Hepatocyte (in vitro differentiated cells): Measurements from ENCODE around the gene ANKRD36B.
"Not testable (repeated sequence)": the region's sequence is repeated elsewhere in the genome, so short reads cannot be mapped to it uniquely, and the experiment has no call there.

Source experiments
- CTCF ChIP-seq: fragments of 200-600 bp; sonication (generic); IDR thresholded peaks from 2 replicates; pipeline ENCODE4 v1.5.1; 2016; ENCODE audit warnings: antibody characterized with exemption, mild to moderate bottlenecking; ENCODE audit not compliant: poor library complexity
- EZH2 ChIP-seq: fragments of 200-600 bp; sonication (generic); IDR thresholded peaks from 2 replicates; pipeline ENCODE4 v1.6.1; 2016; ENCODE audit warnings: antibody characterized with exemption, mild to moderate bottlenecking, borderline replicate concordance
- EZH2phosphoT487 ChIP-seq: fragments of 200-600 bp; sonication (generic); IDR thresholded peaks from one replicate; pipeline ENCODE4 v1.6.1; 2018; ENCODE audit warnings: antibody characterized with exemption, mild to moderate bottlenecking, low read depth, moderate library complexity; ENCODE audit not compliant: unreplicated experiment, severe bottlenecking

- not testable (repeated sequence) for TF ChIP-seq CTCF, EZH2, EZH2phosphoT487
Measured at GRCh38 chr2:97593520-97593919, 3.8 kb upstream of the ANKRD36B start.
